H9 (cell line): ENCODE results near the gene EGFR. TPM values are rescaled to one million over a fixed set of nuclear protein-coding genes. Genes with fewer than 3 reads are reported as not detected.

ENCODE experiments used
- DNase-seq: peaks from one replicate; pipeline ENCODE4 v3.0.0-alpha.2; 2017
- H2AFZ ChIP-seq: one replicate; pipeline ENCODE4 v1.6.1; 2013; ENCODE audit warnings: mild to moderate bottlenecking, low read length, control low read depth, moderate library complexity
- H2AK5ac ChIP-seq: 2 replicates; pipeline ENCODE4 v1.6.1; 2013; ENCODE audit warnings: low read length, control low read depth, mixed read lengths; ENCODE audit not compliant: insufficient read length
- H2BK120ac ChIP-seq: one replicate; pipeline ENCODE4 v1.6.1; 2013; ENCODE audit warnings: low read depth, mild to moderate bottlenecking, low read length, control low read depth, inconsistent platforms; ENCODE audit not compliant: poor library complexity, severe bottlenecking
- H2BK12ac ChIP-seq: 2 replicates; pipeline ENCODE4 v1.6.1; 2013; ENCODE audit warnings: low read length, control low read depth, mixed read lengths, low read depth; ENCODE audit not compliant: insufficient read length
- H2BK15ac ChIP-seq: 2 replicates; pipeline ENCODE4 v1.6.1; 2013; ENCODE audit warnings: low read depth, low read length, control low read depth
- H2BK20ac ChIP-seq: one replicate; pipeline ENCODE4 v1.6.1; 2013; ENCODE audit warnings: low read depth, mild to moderate bottlenecking, low read length, control low read depth, inconsistent platforms; ENCODE audit not compliant: poor library complexity, severe bottlenecking
- H2BK5ac ChIP-seq: 2 replicates; pipeline ENCODE4 v1.6.1; 2013; ENCODE audit warnings: low read length, control low read depth, mixed read lengths; ENCODE audit not compliant: insufficient read length
- H3K14ac ChIP-seq: 2 replicates; pipeline ENCODE4 v1.6.1; 2013; ENCODE audit warnings: low read length, control low read depth; ENCODE audit not compliant: insufficient read depth
- H3K18ac ChIP-seq: 2 replicates; pipeline ENCODE4 v1.6.1; 2013; ENCODE audit warnings: low read depth, mild to moderate bottlenecking, mixed read lengths, low read length, control low read depth; ENCODE audit not compliant: insufficient read length
- H3K23ac ChIP-seq: 2 replicates; pipeline ENCODE4 v1.6.1; 2013; ENCODE audit warnings: low read length, control low read depth, mixed read lengths, low read depth; ENCODE audit not compliant: insufficient read length
- H3K23me2 ChIP-seq: 2 replicates; pipeline ENCODE4 v1.6.1; 2013; ENCODE audit warnings: low read depth, mild to moderate bottlenecking, mixed read lengths, low read length, control low read depth; ENCODE audit not compliant: insufficient read length, poor library complexity, severe bottlenecking
- H3K27ac ChIP-seq: 2 replicates; pipeline ENCODE4 v1.5.1; 2013; ENCODE audit warnings: low read length, control low read depth, mixed read lengths, low read depth; ENCODE audit not compliant: insufficient read length
- H3K27me3 ChIP-seq: 2 replicates; pipeline ENCODE4 v1.6.1; 2013; ENCODE audit warnings: low read length, control low read depth, inconsistent platforms; ENCODE audit not compliant: insufficient read depth
- H3K4ac ChIP-seq: 2 replicates; pipeline ENCODE4 v1.6.1; 2013; ENCODE audit warnings: low read depth, mild to moderate bottlenecking, control low read depth, inconsistent platforms, low read length, moderate library complexity
- H3K4me1 ChIP-seq: 2 replicates; pipeline ENCODE4 v1.6.1; 2013; ENCODE audit warnings: low read length, control low read depth, inconsistent platforms; ENCODE audit not compliant: insufficient read depth
- H3K4me2 ChIP-seq: 2 replicates; pipeline ENCODE4 v1.6.1; 2013; ENCODE audit warnings: low read length, control low read depth, mixed read lengths; ENCODE audit not compliant: insufficient read length, insufficient read depth
- H3K56ac ChIP-seq: 2 replicates; pipeline ENCODE4 v1.6.1; 2013; ENCODE audit warnings: low read depth, mild to moderate bottlenecking, mixed read lengths, low read length, control low read depth; ENCODE audit not compliant: insufficient read length
- H3K79me1 ChIP-seq: 2 replicates; pipeline ENCODE4 v1.6.1; 2013; ENCODE audit warnings: low read depth, mild to moderate bottlenecking, moderate library complexity, low read length, control low read depth, inconsistent platforms; ENCODE audit not compliant: insufficient read depth, poor library complexity, severe bottlenecking
- H3K79me2 ChIP-seq: 2 replicates; pipeline ENCODE4 v1.6.1; 2013; ENCODE audit warnings: low read length, control low read depth, inconsistent platforms; ENCODE audit not compliant: insufficient read depth
- H3K9ac ChIP-seq: 2 replicates; pipeline ENCODE4 v1.6.1; 2013; ENCODE audit warnings: low read length, control low read depth, mixed read lengths; ENCODE audit not compliant: insufficient read length; ENCODE audit errors: extremely low read depth
- H3K9me3 ChIP-seq: one replicate; pipeline ENCODE4 v1.6.1; 2013; ENCODE audit warnings: low read depth, low read length, inconsistent platforms; ENCODE audit not compliant: control insufficient read depth
- H3T11ph ChIP-seq: one replicate; pipeline ENCODE4 v1.6.1; 2013; ENCODE audit warnings: mild to moderate bottlenecking, low read length, control low read depth, inconsistent platforms
- H4K20me1 ChIP-seq: one replicate; pipeline ENCODE4 v1.6.1; 2013; ENCODE audit not compliant: control insufficient read depth, insufficient read length, insufficient read depth
- H4K5ac ChIP-seq: 2 replicates; pipeline ENCODE4 v1.6.1; 2013; ENCODE audit warnings: low read depth, mild to moderate bottlenecking, mixed read lengths, low read length, control low read depth; ENCODE audit not compliant: insufficient read length
- H4K8ac ChIP-seq: replicated peaks from 2 replicates; pipeline ENCODE4 v1.6.1; 2013; ENCODE audit warnings: low read length, control low read depth, mixed read lengths, low read depth; ENCODE audit not compliant: insufficient read length
- H4K91ac ChIP-seq: 2 replicates; pipeline ENCODE4 v1.6.1; 2013; ENCODE audit warnings: low read depth, mild to moderate bottlenecking, moderate library complexity, mixed read lengths, low read length, control low read depth; ENCODE audit not compliant: insufficient read length
- H3K27ac Mint-ChIP-seq, 3 experiments: 2 replicates in 2 of 3; 3 replicates in 1 of 3; pipeline ENCODE4 v1.8.0; 2020 to 2021; ENCODE audit warnings: mixed read lengths in 3 of 3, mild to moderate bottlenecking in 1 of 3, moderate library complexity in 1 of 3
- H3K27me3 Mint-ChIP-seq: 2 replicates; pipeline ENCODE4 v1.8.0; 2021; ENCODE audit warnings: low read depth, mild to moderate bottlenecking, moderate library complexity, mixed read lengths
- H3K36me3 Mint-ChIP-seq, 3 experiments: 2 replicates in 2 of 3; 3 replicates in 1 of 3; pipeline ENCODE4 v1.8.0; 2020 to 2021; ENCODE audit warnings: low read depth in 3 of 3, mixed read lengths in 3 of 3; ENCODE audit not compliant: insufficient read depth in 1 of 3
- H3K4me1 Mint-ChIP-seq, 2 experiments: 2 replicates each; pipeline ENCODE4 v1.8.0; 2020; ENCODE audit warnings: mixed read lengths in 2 of 2
- H3K4me3 Mint-ChIP-seq, 2 experiments: 2 replicates in 1 of 2; 3 replicates in 1 of 2; pipeline ENCODE4 v1.8.0; 2020 to 2021; ENCODE audit warnings: mild to moderate bottlenecking in 2 of 2, mixed read lengths in 2 of 2, moderate library complexity in 1 of 2
- H3K9me3 Mint-ChIP-seq, 2 experiments: 2 replicates in 1 of 2; 3 replicates in 1 of 2; pipeline ENCODE4 v1.8.0; 2020; ENCODE audit warnings: mild to moderate bottlenecking in 2 of 2, mixed read lengths in 2 of 2, moderate library complexity in 1 of 2
- CTCF ChIP-seq: fragments of 200-600 bp; sonication (generic); conservative IDR thresholded peaks from 3 replicates; pipeline ENCODE4 v1.8.0; 2021; ENCODE audit warnings: antibody characterized with exemption, mild to moderate bottlenecking
- WGBS: extraction: QIAGEN DNeasy Blood & Tissue Kit; methylation state at CpG from one replicate; pipeline ENCODE4 v1.1.7; 2013; ENCODE audit warnings: missing lambda C conversion rate, low lambda C conversion rate, mixed read lengths; ENCODE audit not compliant: insufficient read length; ENCODE audit errors: extremely low coverage; 5-methylcytosine and 5-hydroxymethylcytosine counted together
- total RNA-seq: library from RNA; stranded (reverse); gene quantifications from 2 replicates; pipeline ENCODE4 v1.2.1, GENCODE V29; 2021

Gene EGFR
- total RNA-seq, 1 experiment from 2014 or later: 3.3 TPM

GRCh38 chr7:55179931-55180682, 161.3 kb downstream of the EGFR start:
- Histone ChIP-seq H3K23ac (no peak overlapping the region), H3K79me2 (no peaks in the 10 kb centered on the region), H3K56ac (no peak overlapping the region), H3K4ac (no peak overlapping the region), H2BK15ac (no peak overlapping the region), H2BK20ac (no peak overlapping the region), H4K5ac (no peak overlapping the region), H4K91ac (no peak overlapping the region), H2AK5ac (no peak overlapping the region), H3K79me1 (no peaks in the 10 kb centered on the region), H3K27ac (no peak overlapping the region), H3K9ac (no peak overlapping the region), H3K9me3 (no peaks in the 10 kb centered on the region), H2BK5ac (no peak overlapping the region), H4K8ac (no peak overlapping the region), H2AFZ (no peak overlapping the region), H3K23me2 (no peaks in the 10 kb centered on the region), H4K20me1 (no peaks in the 10 kb centered on the region), H3T11ph (no peak overlapping the region), H2BK120ac (no peak overlapping the region), H3K4me1 (no peaks in the 10 kb centered on the region), H3K4me2 (no peak overlapping the region), H3K14ac (no peak overlapping the region; the same call in 1 of the 2 replicates), H3K18ac (no peak overlapping the region), H2BK12ac (no peak overlapping the region), H3K27me3 (no peaks in the 10 kb centered on the region)
- Mint-ChIP-seq H3K9me3 (no peaks in the 10 kb centered on the region), H3K36me3 (no peaks in the 10 kb centered on the region; a peak in 2 of 7 replicates), H3K4me3 (no peak overlapping the region), H3K27ac (no peak overlapping the region; a peak in 1 of 7 replicates), H3K27me3 (no peaks in the 10 kb centered on the region), H3K4me1 (peaks cover 2 to 7% of the 10 kb centered on the region in 2 experiments; a peak in 2 of 4 replicates)
- no CpG with 5 or more reads among the region's 5 CpGs for WGBS
- no peak for TF ChIP-seq CTCF
- DNase-seq: no peak
